ENCODE measurements around the gene PCDH9. TPM values are rescaled to one million over a fixed set of nuclear protein-coding genes. Genes with fewer than 3 reads are reported as not detected.
"Not testable (repeated sequence)": the region's sequence is repeated elsewhere in the genome, so short reads cannot be mapped to it uniquely, and the experiment has no call there.

PCDH9 gene
- polyA plus RNA-seq, 1 of the 3 experiments (the other 2 are of a cell fraction) = 1.3 TPM

- no peaks in the 10 kb centered on the region for H3K36me3 ChIP-seq (replicated peaks in 1 of 2; ENCODE audit: control insufficient read depth in 1 of 2, insufficient read depth in 2 of 2, low read length in 1 of 2)
- H3K4me3 ChIP-seq (ENCODE audit: low read depth in 2 of 2, low read length in 1 of 2) = no peak overlapping the region
- no peak for DNase-seq
- H3K9me2 ChIP-seq = no peaks in the 10 kb centered on the region
- no peak overlapping the region for H2AFZ ChIP-seq (ENCODE audit: low read depth)
- WGBS (ENCODE audit: low lambda C conversion rate) = 54% methylated on average over 1 of the region's 1 CpG
- ChIA-PET POLR2A (interaction anchor here (0.6 kb wide), 1 partner anchor 453 kb away, joined by 3 read pairs; no protein-coding TSS in a partner anchor), CTCF (no interaction called here)
- H3K4me2 ChIP-seq = no peak overlapping the region
- TF ChIP-seq EZH2phosphoT487 (IDR thresholded peaks at IDR 0.05; ENCODE audit: borderline replicate concordance, low read depth) (no peak), PBX3 (IDR thresholded peaks at IDR 0.05) (no peak), POLR2AphosphoS5 (IDR thresholded peaks at IDR 0.05; ENCODE audit: low read depth, low read length) (no peak), RFX5 (IDR thresholded peaks at IDR 0.05; ENCODE audit: low read length) (no peak), FOSL2 (IDR thresholded peaks at IDR 0.05; ENCODE audit: borderline replicate concordance, low read depth) (no peak), TCF12 (IDR thresholded peaks at IDR 0.05) (no peak), YY1 (IDR thresholded peaks at IDR 0.05; ENCODE audit: low read depth) (no peak)
- no peak overlapping the region for H3K27ac ChIP-seq (ENCODE audit: low read depth in 2 of 2, low read length in 1 of 2)
- H3K79me2 ChIP-seq (ENCODE audit: insufficient read depth) = no peaks in the 10 kb centered on the region
- H3K27me3 ChIP-seq (ENCODE audit: insufficient read depth) = no peaks in the 10 kb centered on the region
- H3K9ac ChIP-seq = no peak overlapping the region
- no peaks in the 10 kb centered on the region for H4K20me1 ChIP-seq (ENCODE audit: insufficient read depth)
- H3K9me3 ChIP-seq = peaks cover 13% of the 10 kb centered on the region
- H3K4me1 ChIP-seq (ENCODE audit: control insufficient read depth in 1 of 2, insufficient read depth in 2 of 2, low read depth in 1 of 2, low read length in 1 of 2) = no peaks in the 10 kb centered on the region
- peaks cover 3% of the 10 kb centered on the region for H3F3A ChIP-seq (replicated peaks; ENCODE audit: insufficient read depth)
Observed at GRCh38 chr13:66296875-66297274, 933.3 kb downstream of the PCDH9 start.

GRCh38 chr13:66296328-66296727 lies 933.8 kb downstream of the PCDH9 start:
- H3K27ac ChIP-seq (ENCODE audit: low read depth in 2 of 2, low read length in 1 of 2) = no peak overlapping the region
- ChIA-PET POLR2A (interaction anchor here (0.6 kb wide), 1 partner anchor 452 kb away, joined by 3 read pairs; no protein-coding TSS in a partner anchor), CTCF (interaction anchor here (0.7 kb wide), 1 partner anchor 281 kb away, joined by 3 read pairs; no protein-coding TSS in a partner anchor)
- no peaks in the 10 kb centered on the region for H3K27me3 ChIP-seq (ENCODE audit: insufficient read depth)
- H3K79me2 ChIP-seq (ENCODE audit: insufficient read depth) = no peaks in the 10 kb centered on the region
- no peak for TF ChIP-seq NFIC (IDR thresholded peaks at IDR 0.05; ENCODE audit: borderline replicate concordance)
- TF ChIP-seq PBX3 (IDR thresholded peaks at IDR 0.05) = no peak
- TF ChIP-seq ZBTB33 (IDR thresholded peaks at IDR 0.05; ENCODE audit: borderline replicate concordance, low read depth) = no peak
- TF ChIP-seq SMC3 (IDR thresholded peaks at IDR 0.05; ENCODE audit: low read depth, low read length) = no peak
- TF ChIP-seq TEAD4 (IDR thresholded peaks at IDR 0.05; ENCODE audit: borderline replicate concordance, insufficient read depth) = no peak
- no peak for TF ChIP-seq POLR2AphosphoS5 (IDR thresholded peaks at IDR 0.05; ENCODE audit: low read depth, low read length)
- TF ChIP-seq FOXM1 (IDR thresholded peaks at IDR 0.05; ENCODE audit: low read depth) = no peak
- TF ChIP-seq SIN3A (IDR thresholded peaks at IDR 0.05; ENCODE audit: borderline replicate concordance, low read depth, low read length) = no peak
- TF ChIP-seq RXRA (IDR thresholded peaks at IDR 0.05; ENCODE audit: borderline replicate concordance, low read depth) = no peak
- no peak for TF ChIP-seq REST (IDR thresholded peaks at IDR 0.05; ENCODE audit: low read depth, low read length)
- no peak for TF ChIP-seq FOSL2 (IDR thresholded peaks at IDR 0.05; ENCODE audit: borderline replicate concordance, low read depth)
- H3K4me1 ChIP-seq (ENCODE audit: control insufficient read depth in 1 of 2, insufficient read depth in 2 of 2, low read depth in 1 of 2, low read length in 1 of 2) = no peaks in the 10 kb centered on the region
- no peak overlapping the region for H2AFZ ChIP-seq (ENCODE audit: low read depth)
- peaks cover 13% of the 10 kb centered on the region for H3K9me3 ChIP-seq
- no peaks in the 10 kb centered on the region for H3K36me3 ChIP-seq (replicated peaks in 1 of 2; ENCODE audit: control insufficient read depth in 1 of 2, insufficient read depth in 2 of 2, low read length in 1 of 2)
- H3F3A ChIP-seq (replicated peaks; ENCODE audit: insufficient read depth) = peaks cover 3% of the 10 kb centered on the region
- no peak overlapping the region for H3K4me2 ChIP-seq
- H3K9me2 ChIP-seq = no peaks in the 10 kb centered on the region
- no peak overlapping the region for H3K4me3 ChIP-seq (ENCODE audit: low read depth in 2 of 2, low read length in 1 of 2)
- DNase-seq = no peak
- H4K20me1 ChIP-seq (ENCODE audit: insufficient read depth) = no peaks in the 10 kb centered on the region
- H3K9ac ChIP-seq = no peak overlapping the region

GRCh38 chr13:66286806-66287205 lies 943.3 kb downstream of the PCDH9 start:
- CTCF ChIA-PET; H3F3A ChIP-seq (replicated peaks; ENCODE audit: insufficient read depth); H3K4me1 ChIP-seq (ENCODE audit: control insufficient read depth in 1 of 2, insufficient read depth in 2 of 2, low read depth in 1 of 2, low read length in 1 of 2); H3K4me3 ChIP-seq (ENCODE audit: low read depth in 2 of 2, low read length in 1 of 2); H3K27me3 ChIP-seq (ENCODE audit: insufficient read depth); H3K27ac ChIP-seq (ENCODE audit: low read depth in 2 of 2, low read length in 1 of 2); H3K9ac ChIP-seq; H3K9me3 ChIP-seq; H3K36me3 ChIP-seq (replicated peaks in 1 of 2; ENCODE audit: control insufficient read depth in 1 of 2, insufficient read depth in 2 of 2, low read length in 1 of 2); H2AFZ ChIP-seq (ENCODE audit: low read depth); H3K9me2 ChIP-seq; H4K20me1 ChIP-seq (ENCODE audit: insufficient read depth); H3K4me2 ChIP-seq; H3K79me2 ChIP-seq (ENCODE audit: insufficient read depth); POLR2A ChIA-PET; DNase-seq: not testable (repeated sequence)
- 92% methylated on average over 5 of the region's 5 CpGs for WGBS (ENCODE audit: low lambda C conversion rate)

All from SK-N-SH (cell line).